Left lung (tissue), 10 donors: ENCODE measurements around the gene HSD17B1. TPM values are rescaled to one million over a fixed set of nuclear protein-coding genes. Genes with fewer than 3 reads are reported as not detected.

Experiments
- ATAC-seq: fragments of 200-7000 bp; cut with Tn5 transposase; one replicate; pipeline ENCODE4 v1.9.1; 2020; ENCODE audit warnings: moderate library complexity
- DNase-seq, 4 donors: peaks; one replicate each; pipeline ENCODE4 v3.0.0-alpha.2; 2013 to 2020
- H3K27ac ChIP-seq, 2 donors: fragments of 200-600 bp; sonication (generic) in 1 of 2; one replicate each; pipeline versions ENCODE4 v1.5.0 to v1.8.0; 2020 to 2021
- H3K27me3 ChIP-seq, 2 donors: fragments of 200-600 bp; sonication (generic) in 1 of 2; one replicate each; pipeline versions ENCODE4 v1.5.0 to v1.8.0; 2020 to 2021
- H3K36me3 ChIP-seq, 2 donors: fragments of 200-600 bp; sonication (generic) in 1 of 2; one replicate each; pipeline versions ENCODE4 v1.5.0 to v1.8.0; 2020 to 2021
- H3K4me1 ChIP-seq, 2 donors: fragments of 200-600 bp; one replicate each; pipeline ENCODE4 v1.8.0; 2021
- H3K4me3 ChIP-seq, 2 donors: fragments of 200-600 bp; sonication (generic) in 1 of 2; one replicate each; pipeline versions ENCODE4 v1.5.0 to v1.8.0; 2020 to 2021; ENCODE audit warnings: mild to moderate bottlenecking in 1 of 2
- H3K9me3 ChIP-seq, 2 donors: fragments of 200-600 bp; sonication (generic) in 1 of 2; one replicate each; pipeline versions ENCODE4 v1.5.0 to v1.8.0; 2020 to 2021
- intact Hi-C, 2 donors: fragments of 100-400 bp; cut with DNase I; formaldehyde crosslinking; loops; one replicate each; pipeline versions ENCODE4 v1.11.2 to v1.14.2; 2022
- polyA plus RNA-seq, 6 donors: library from polyadenylated mRNA; unstranded; fragments of 120-200 nt; gene quantifications; one replicate each; pipeline ENCODE4 v1.2.1, GENCODE V29; 2013; ENCODE audit not compliant: insufficient read length in 6 of 6
- total RNA-seq, 2 donors: library from RNA; stranded (reverse); fragmentation: NEBNext Ultra II Directional; extraction: Animal tissue kit (Norgen Biotek cat#: 25700); gene quantifications; one replicate each; pipeline ENCODE4 v1.2.1, GENCODE V29; 2021
- TF ChIP-seq, protein P1 (sequence below), 2 donors: fragments of 200-600 bp; sonication (generic) in 1 of 2; IDR thresholded peaks; one replicate each; pipeline versions ENCODE4 v1.5.0 to v1.8.0; 2021; ENCODE audit warnings: antibody characterized with exemption in 2 of 2
- donor health status: DM: no; HTN: yes; CAD: no.
- donor health status: DM: no; HTN: no; CAD: no.

The HSD17B1 gene
- total and polyA plus RNA-seq, 8 donors: 1.2 to 5.8 (median 4.2) TPM

DNA sequence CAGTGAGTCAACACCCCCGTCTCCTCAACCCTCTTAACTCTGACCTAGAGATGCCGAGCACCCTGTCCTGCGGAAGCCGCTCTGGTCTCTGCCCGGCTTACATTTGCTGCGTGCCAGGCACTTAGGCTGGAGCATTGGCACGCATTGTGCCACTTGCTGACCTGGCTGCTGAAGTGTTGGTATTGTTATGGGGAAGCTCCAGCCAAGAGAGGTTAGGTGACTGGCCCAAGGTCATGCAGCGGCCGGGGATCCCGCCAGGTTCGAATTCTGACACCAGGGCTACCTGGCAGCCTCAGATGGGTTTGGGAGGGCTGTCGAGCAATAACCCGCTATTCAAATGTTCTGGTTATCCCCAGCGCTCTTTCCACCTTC is 5.0 kb upstream of the HSD17B1 start:
- intact Hi-C loops: no loop called here
- Histone ChIP-seq H3K9me3 (no peaks in the 10 kb centered on the region), H3K4me3 (no peak overlapping the region), H3K27me3 (peaks cover 0 to 20% of the 10 kb centered on the region in 2 donors), H3K4me1 (peaks cover 0 to 12% of the 10 kb centered on the region in 2 donors), H3K27ac (no peak overlapping the region), H3K36me3 (peaks cover 0 to 24% of the 10 kb centered on the region in 2 donors)
- ATAC-seq (no peak), DNase-seq (no peak)
- TF ChIP-seq, protein P1, sequence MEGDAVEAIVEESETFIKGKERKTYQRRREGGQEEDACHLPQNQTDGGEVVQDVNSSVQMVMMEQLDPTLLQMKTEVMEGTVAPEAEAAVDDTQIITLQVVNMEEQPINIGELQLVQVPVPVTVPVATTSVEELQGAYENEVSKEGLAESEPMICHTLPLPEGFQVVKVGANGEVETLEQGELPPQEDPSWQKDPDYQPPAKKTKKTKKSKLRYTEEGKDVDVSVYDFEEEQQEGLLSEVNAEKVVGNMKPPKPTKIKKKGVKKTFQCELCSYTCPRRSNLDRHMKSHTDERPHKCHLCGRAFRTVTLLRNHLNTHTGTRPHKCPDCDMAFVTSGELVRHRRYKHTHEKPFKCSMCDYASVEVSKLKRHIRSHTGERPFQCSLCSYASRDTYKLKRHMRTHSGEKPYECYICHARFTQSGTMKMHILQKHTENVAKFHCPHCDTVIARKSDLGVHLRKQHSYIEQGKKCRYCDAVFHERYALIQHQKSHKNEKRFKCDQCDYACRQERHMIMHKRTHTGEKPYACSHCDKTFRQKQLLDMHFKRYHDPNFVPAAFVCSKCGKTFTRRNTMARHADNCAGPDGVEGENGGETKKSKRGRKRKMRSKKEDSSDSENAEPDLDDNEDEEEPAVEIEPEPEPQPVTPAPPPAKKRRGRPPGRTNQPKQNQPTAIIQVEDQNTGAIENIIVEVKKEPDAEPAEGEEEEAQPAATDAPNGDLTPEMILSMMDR (IDR thresholded peaks at IDR 0.05): no peak

DNA sequence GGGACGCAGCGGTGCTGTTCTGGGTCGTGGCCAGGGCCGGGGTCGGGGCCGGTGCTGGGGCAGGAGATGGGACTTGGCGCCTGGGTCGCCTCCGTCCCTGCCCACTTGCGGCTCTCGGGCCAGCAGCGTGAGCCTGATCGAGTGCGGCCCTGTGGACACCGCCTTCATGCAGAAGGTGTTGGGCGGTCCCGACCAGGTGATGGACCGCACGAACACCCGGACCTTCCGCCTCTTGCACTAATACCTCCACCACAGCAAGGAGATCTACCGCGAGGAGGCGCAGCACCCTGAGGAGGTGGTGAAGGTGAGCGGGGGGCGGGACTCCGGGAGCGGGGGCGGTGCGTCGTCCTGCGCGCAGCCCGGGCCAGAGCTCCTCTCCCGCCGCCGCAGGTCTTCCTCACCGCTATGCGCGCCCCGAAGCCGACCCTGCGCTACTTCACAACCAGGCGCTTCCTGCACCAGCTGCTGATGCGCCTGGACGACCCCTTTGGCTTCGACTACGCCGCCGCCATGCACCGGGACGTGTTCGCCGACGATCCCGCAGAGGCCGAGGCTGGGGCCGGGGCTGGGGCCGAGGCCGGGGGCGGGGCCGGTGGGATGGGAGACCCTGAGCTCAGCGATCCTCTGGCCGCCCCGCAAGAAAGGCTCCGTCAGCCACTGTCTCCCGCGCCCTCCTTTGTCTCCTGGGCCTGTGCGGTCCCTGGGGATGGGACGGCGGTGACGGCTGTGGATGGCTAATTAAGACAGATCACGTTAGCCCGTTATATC is 4.5 kb upstream of the HSD17B1 start:
- Histone ChIP-seq H3K4me1 (peaks cover 1 to 16% of the 10 kb centered on the region in 2 donors), H3K9me3 (no peaks in the 10 kb centered on the region), H3K36me3 (peaks cover 0 to 18% of the 10 kb centered on the region in 2 donors), H3K4me3 (peak overlapping the region; percentile 28 to 33), H3K27me3 (peaks cover 0 to 20% of the 10 kb centered on the region in 2 donors), H3K27ac (no peak overlapping the region)
- peak; percentile 96 for ATAC-seq
- intact Hi-C loops: no loop called here
- TF ChIP-seq, protein P1 (IDR thresholded peaks at IDR 0.05): peak; percentile 24 to 27
- peak in 3 of 4 donors; percentile 58 to 91 (median 82) for DNase-seq

DNA sequence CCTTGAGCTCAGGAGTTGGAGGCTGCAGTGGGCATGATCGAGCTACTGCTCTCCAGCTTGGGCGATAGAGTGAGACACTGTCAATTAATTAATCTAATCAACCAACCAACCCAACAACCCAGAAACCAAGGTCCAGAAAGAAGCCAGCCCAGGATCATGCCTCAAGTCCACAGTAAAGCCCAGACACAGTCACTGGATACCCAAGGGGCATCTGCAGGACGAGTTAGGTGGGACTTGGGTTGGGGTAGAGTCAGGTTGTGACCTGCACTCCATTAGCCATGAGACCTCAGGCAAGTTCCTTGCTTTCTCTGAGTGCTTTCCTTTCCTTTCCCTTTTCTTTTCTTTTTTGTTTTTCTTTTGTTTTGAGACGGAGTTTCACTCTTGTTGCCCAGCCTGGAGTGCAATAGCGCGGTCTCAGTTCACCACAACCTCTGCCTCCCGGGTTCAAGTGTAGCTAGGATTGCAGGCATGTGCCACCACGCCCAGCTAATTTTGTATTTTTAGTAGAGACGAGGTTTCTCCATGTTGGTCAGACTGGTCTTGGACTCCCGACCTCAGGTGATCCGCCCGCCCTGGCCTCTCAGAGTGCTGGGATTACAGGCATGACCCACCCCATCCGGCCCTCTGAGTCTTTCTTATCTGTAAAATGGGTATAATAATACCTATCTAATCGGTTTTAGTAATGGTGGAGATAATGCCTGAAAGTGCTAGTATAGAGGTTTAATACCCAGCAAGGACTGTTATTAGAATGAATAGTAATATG is 3.5 kb upstream of the HSD17B1 start:
- DNase-seq (no peak), ATAC-seq (no peak)
- Histone ChIP-seq H3K36me3 (peaks cover 0 to 9% of the 10 kb centered on the region in 2 donors), H3K4me3 (no peak overlapping the region), H3K9me3 (no peaks in the 10 kb centered on the region), H3K27me3 (peaks cover 0 to 20% of the 10 kb centered on the region in 2 donors), H3K4me1 (peaks cover 8 to 24% of the 10 kb centered on the region in 2 donors), H3K27ac (no peak overlapping the region)
- intact Hi-C loops: no loop called here
- TF ChIP-seq, protein P1 (IDR thresholded peaks at IDR 0.05): no peak

DNA sequence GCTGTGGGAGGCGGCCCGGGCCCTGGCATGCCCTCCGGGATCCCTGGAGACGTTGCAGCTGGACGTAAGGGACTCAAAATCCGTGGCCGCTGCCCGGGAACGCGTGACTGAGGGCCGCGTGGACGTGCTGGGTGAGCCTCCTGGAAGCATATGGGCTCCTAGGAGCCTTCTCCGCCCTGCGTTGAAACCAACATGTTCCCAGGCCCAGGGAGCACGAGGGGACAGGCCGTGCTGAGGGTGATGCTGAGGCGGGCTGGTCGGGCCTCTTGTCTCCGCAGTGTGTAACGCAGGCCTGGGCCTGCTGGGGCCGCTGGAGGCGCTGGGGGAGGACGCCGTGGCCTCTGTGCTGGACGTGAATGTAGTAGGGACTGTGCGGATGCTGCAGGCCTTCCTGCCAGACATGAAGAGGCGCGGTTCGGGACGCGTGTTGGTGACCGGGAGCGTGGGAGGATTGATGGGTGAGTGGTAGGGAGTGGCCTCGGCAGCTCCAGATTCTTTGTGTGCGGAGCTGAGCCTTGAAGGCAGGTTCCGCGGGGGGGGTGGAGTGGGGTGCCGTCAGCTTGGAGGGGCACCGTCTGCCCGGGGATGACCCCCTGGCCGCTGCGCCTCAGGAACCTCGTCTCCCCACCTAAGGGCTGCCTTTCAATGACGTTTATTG is 567 bp downstream of the HSD17B1 start:
- Histone ChIP-seq H3K4me3 (peak overlapping the region in 1 of 2 donors; percentile 88), H3K36me3 (no peaks in the 10 kb centered on the region), H3K27me3 (peaks cover 0 to 11% of the 10 kb centered on the region in 2 donors), H3K9me3 (no peaks in the 10 kb centered on the region), H3K27ac (no peak overlapping the region), H3K4me1 (peaks cover 16 to 29% of the 10 kb centered on the region in 2 donors)
- ATAC-seq (no peak), DNase-seq (peak in 1 of 4 donors; percentile 78)
- intact Hi-C loops: no loop called here
- TF ChIP-seq, protein P1 (IDR thresholded peaks at IDR 0.05): no peak
